HCT116 (cell line): ENCODE measurements around the gene ANO6. TPM values are rescaled to one million over a fixed set of nuclear protein-coding genes. Genes with fewer than 3 reads are reported as not detected.
A peak's percentile ranks its signal among the peaks of the same experiment; 100 is the strongest.

ENCODE experiments used
- ATAC-seq: fragments of 200-7000 bp; cut with Tn5 transposase; 2 replicates; pipeline ENCODE4 v1.9.1; 2020; ENCODE audit warnings: mild to moderate bottlenecking, moderate library complexity
- BruUV-seq: library from RNA; stranded (reverse); fragments of 400-500 nt; replicated peaks from 2 replicates; lab custom pipeline; 2021; lab: Mats Ljungman, UMichigan
- CTCF ChIA-PET: fragments of 300-600 bp; sonication (Branson Sonifier 250); formaldehyde crosslinking; loops from one replicate; lab custom pipeline; 2021; ENCODE audit warnings: antibody characterized with exemption; lab: Charles Lee
- POLR2A ChIA-PET: fragments of 300-600, 350-600 bp; sonication (Branson Sonifier 250); formaldehyde crosslinking; loops from one replicate; lab custom pipeline; 2021; ENCODE audit warnings: antibody characterized with exemption; lab: Charles Lee
- RAD21 ChIA-PET, 2 experiments: fragments of 300-600 bp; sonication (Branson Sonifier 250); formaldehyde crosslinking; loops; one replicate each; lab custom pipeline; 2023; ENCODE audit warnings: low total read pairs in 2 of 2; ENCODE audit not compliant: uncharacterized antibody in 2 of 2, unreplicated experiment in 2 of 2, low non-redundant PET in 1 of 2; lab: Charles Lee
- DNase-seq: peaks from one replicate; pipeline ENCODE4 v3.0.0-alpha.2; 2010; ENCODE audit warnings: low read depth, low spot score
- H2AFZ ChIP-seq: fragments of 200-600 bp; shearing (Covaris generic), sonication (generic); 2 replicates; pipeline ENCODE4 v1.6.1; 2017; ENCODE audit warnings: low read depth, mixed run types, mixed read lengths, antibody characterized with exemption, low read length; ENCODE audit not compliant: poor library complexity, severe bottlenecking
- H3K27ac ChIP-seq: 2 replicates; pipeline ENCODE4 v1.5.1; 2012; ENCODE audit warnings: low read depth, low read length
- H3K27me3 ChIP-seq: fragments of 200-600 bp; sonication (generic); 2 replicates; pipeline ENCODE4 v1.6.1; 2016; ENCODE audit warnings: mixed run types, low read length, mixed read lengths; ENCODE audit not compliant: insufficient read depth
- H3K36me3 ChIP-seq, 2 experiments: fragments of 200-500 bp in 1 of 2; fragments of 200-600 bp in 1 of 2; sonication (Bioruptor generic) in 1 of 2; sonication (generic) in 1 of 2; 2 replicates each; pipeline versions ENCODE4 v1.5.1 to v1.6.1; 2014 to 2016; ENCODE audit warnings: low read length in 2 of 2, inconsistent platforms in 1 of 2, mixed read lengths in 1 of 2, mixed run types in 1 of 2; ENCODE audit not compliant: insufficient read depth in 2 of 2, control insufficient read depth in 1 of 2
- H3K4me1 ChIP-seq, 2 experiments: fragments of 200-600 bp in 1 of 2; sonication (generic) in 1 of 2; 2 replicates each; pipeline versions ENCODE4 v1.5.1 to v1.6.1; 2012 to 2017; ENCODE audit warnings: low read length in 2 of 2, inconsistent platforms in 1 of 2, mild to moderate bottlenecking in 1 of 2, mixed read lengths in 1 of 2, mixed run types in 1 of 2, moderate library complexity in 1 of 2; ENCODE audit not compliant: insufficient read depth in 2 of 2, control insufficient read depth in 1 of 2
- H3K4me2 ChIP-seq: fragments of 200-600 bp; sonication (generic); 2 replicates; pipeline ENCODE4 v1.6.1; 2017; ENCODE audit warnings: mixed run types, low read length, mixed read lengths
- H3K4me3 ChIP-seq, 2 experiments: fragments of 200-600 bp in 1 of 2; sonication (generic) in 1 of 2; replicated peaks in 1 of 2; 2 replicates each; pipeline ENCODE4 v1.5.1; 2011 to 2016; ENCODE audit warnings: low read length in 2 of 2, control low read depth in 1 of 2, low read depth in 1 of 2, mild to moderate bottlenecking in 1 of 2, mixed read lengths in 1 of 2, mixed run types in 1 of 2
- H3K79me2 ChIP-seq: fragments of 200-600 bp; sonication (generic); 2 replicates; pipeline ENCODE4 v1.6.1; 2017; ENCODE audit warnings: mild to moderate bottlenecking, mixed run types, low read length, moderate library complexity, mixed read lengths; ENCODE audit not compliant: insufficient read depth
- H3K9ac ChIP-seq: fragments of 200-600 bp; sonication (generic); 2 replicates; pipeline ENCODE4 v1.6.1; 2016; ENCODE audit warnings: low read length, mixed read lengths
- H3K9me2 ChIP-seq: fragments of 200-600 bp; sonication (generic), shearing (Covaris generic); 2 replicates; pipeline ENCODE4 v1.6.1; 2017; ENCODE audit warnings: mixed run types, mild to moderate bottlenecking, moderate library complexity; ENCODE audit not compliant: insufficient read depth
- H3K9me3 ChIP-seq, 2 experiments: fragments of 200-500 bp in 1 of 2; fragments of 200-600 bp in 1 of 2; sonication (Bioruptor generic) in 1 of 2; sonication (generic) in 1 of 2; 2 replicates each; pipeline ENCODE4 v1.6.1; 2014 to 2017; ENCODE audit warnings: low read length in 2 of 2, mixed read lengths in 2 of 2, inconsistent platforms in 1 of 2, low read depth in 1 of 2, mild to moderate bottlenecking in 1 of 2, mixed run types in 1 of 2, moderate library complexity in 1 of 2; ENCODE audit not compliant: control insufficient read depth in 1 of 2, insufficient read depth in 1 of 2
- H4K20me1 ChIP-seq: fragments of 200-600 bp; sonication (generic), shearing (Covaris generic); 2 replicates; pipeline ENCODE4 v1.6.1; 2017; ENCODE audit warnings: mixed run types, mild to moderate bottlenecking, moderate library complexity; ENCODE audit not compliant: insufficient read depth
- ATF3 ChIP-seq: IDR thresholded peaks from 2 replicates; pipeline ENCODE4 v1.6.1; 2012
- CBX3 ChIP-seq: IDR thresholded peaks from 2 replicates; pipeline ENCODE4 v1.6.1; 2012; ENCODE audit warnings: low read depth
- CEBPB ChIP-seq: IDR thresholded peaks from 2 replicates; pipeline ENCODE4 v1.6.1; 2012; ENCODE audit warnings: low read depth
- EGR1 ChIP-seq: IDR thresholded peaks from 2 replicates; pipeline ENCODE4 v1.6.1; 2012; ENCODE audit warnings: low read depth
- ELF1 ChIP-seq: IDR thresholded peaks from 2 replicates; pipeline ENCODE4 v1.6.1; 2012; ENCODE audit warnings: low read depth, borderline replicate concordance
- EZH2 ChIP-seq: fragments of 200-600 bp; sonication (generic); IDR thresholded peaks from 2 replicates; pipeline ENCODE4 v1.6.1; 2017; ENCODE audit warnings: antibody characterized with exemption, mixed run types
- EZH2phosphoT487 ChIP-seq: fragments of 200-600 bp; IDR thresholded peaks from 2 replicates; pipeline ENCODE4 v1.6.1; 2018; ENCODE audit warnings: antibody characterized with exemption, borderline replicate concordance
- FOSL1 ChIP-seq: IDR thresholded peaks from 2 replicates; pipeline ENCODE4 v1.6.1; 2012; ENCODE audit warnings: low read depth
- JUND ChIP-seq: IDR thresholded peaks from 2 replicates; pipeline ENCODE4 v1.6.1; 2012
- POLR2A ChIP-seq: IDR thresholded peaks from 2 replicates; pipeline ENCODE4 v1.7.0; 2011; ENCODE audit warnings: borderline replicate concordance; ENCODE audit not compliant: insufficient read depth, insufficient read length; ENCODE audit errors: extremely low read depth
- POLR2AphosphoS5 ChIP-seq: IDR thresholded peaks from 2 replicates; pipeline ENCODE4 v1.6.1; 2011; ENCODE audit warnings: mild to moderate bottlenecking, low read depth, low read length, moderate library complexity
- RAD21 ChIP-seq: IDR thresholded peaks from 2 replicates; pipeline ENCODE4 v1.6.1; 2012; ENCODE audit warnings: low read depth, mild to moderate bottlenecking
- SIN3A ChIP-seq: IDR thresholded peaks from 2 replicates; pipeline ENCODE4 v1.6.1; 2012; ENCODE audit warnings: low read depth
- SP1 ChIP-seq: IDR thresholded peaks from 2 replicates; pipeline ENCODE4 v1.6.1; 2012; ENCODE audit warnings: low read depth
- SRF ChIP-seq: IDR thresholded peaks from 2 replicates; pipeline ENCODE4 v1.6.1; 2012; ENCODE audit warnings: low read depth
- TCF7L2 ChIP-seq: IDR thresholded peaks from 2 replicates; pipeline ENCODE4 v1.7.0; 2011; ENCODE audit warnings: borderline replicate concordance, inconsistent platforms; ENCODE audit not compliant: insufficient read depth, insufficient read length; ENCODE audit errors: extremely low read depth
- ZFX ChIP-seq: fragments of 450-650 bp; IDR thresholded peaks from 2 replicates; pipeline ENCODE4 v1.6.1; 2017
- ZNF274 ChIP-seq: fragments of 200-500 bp; sonication (Bioruptor generic); IDR thresholded peaks from 2 replicates; pipeline ENCODE4 v1.6.1; 2014; ENCODE audit warnings: mild to moderate bottlenecking, low read depth, low read length, inconsistent platforms
- intact Hi-C: fragments of 100-400 bp; cut with micrococcal nuclease; formaldehyde crosslinking; loops from 2 replicates; pipeline ENCODE4 v1.10.0; 2022
- total RNA-seq: library from RNA; stranded (reverse); gene quantifications from one replicate; pipeline ENCODE4 v1.2.1, GENCODE V29; 2021; ENCODE audit not compliant: unreplicated experiment
- TF ChIP-seq, protein P1 (sequence below): IDR thresholded peaks from 2 replicates; pipeline ENCODE4 v1.6.1; 2012; ENCODE audit warnings: low read depth
- TF ChIP-seq, protein P2 (sequence below): IDR thresholded peaks from 2 replicates; pipeline ENCODE4 v1.6.1; 2012

Gene ANO6
- total RNA-seq, 1 experiment from 2014 or later, result 36.7 TPM

- TF ChIP-seq, protein P1, sequence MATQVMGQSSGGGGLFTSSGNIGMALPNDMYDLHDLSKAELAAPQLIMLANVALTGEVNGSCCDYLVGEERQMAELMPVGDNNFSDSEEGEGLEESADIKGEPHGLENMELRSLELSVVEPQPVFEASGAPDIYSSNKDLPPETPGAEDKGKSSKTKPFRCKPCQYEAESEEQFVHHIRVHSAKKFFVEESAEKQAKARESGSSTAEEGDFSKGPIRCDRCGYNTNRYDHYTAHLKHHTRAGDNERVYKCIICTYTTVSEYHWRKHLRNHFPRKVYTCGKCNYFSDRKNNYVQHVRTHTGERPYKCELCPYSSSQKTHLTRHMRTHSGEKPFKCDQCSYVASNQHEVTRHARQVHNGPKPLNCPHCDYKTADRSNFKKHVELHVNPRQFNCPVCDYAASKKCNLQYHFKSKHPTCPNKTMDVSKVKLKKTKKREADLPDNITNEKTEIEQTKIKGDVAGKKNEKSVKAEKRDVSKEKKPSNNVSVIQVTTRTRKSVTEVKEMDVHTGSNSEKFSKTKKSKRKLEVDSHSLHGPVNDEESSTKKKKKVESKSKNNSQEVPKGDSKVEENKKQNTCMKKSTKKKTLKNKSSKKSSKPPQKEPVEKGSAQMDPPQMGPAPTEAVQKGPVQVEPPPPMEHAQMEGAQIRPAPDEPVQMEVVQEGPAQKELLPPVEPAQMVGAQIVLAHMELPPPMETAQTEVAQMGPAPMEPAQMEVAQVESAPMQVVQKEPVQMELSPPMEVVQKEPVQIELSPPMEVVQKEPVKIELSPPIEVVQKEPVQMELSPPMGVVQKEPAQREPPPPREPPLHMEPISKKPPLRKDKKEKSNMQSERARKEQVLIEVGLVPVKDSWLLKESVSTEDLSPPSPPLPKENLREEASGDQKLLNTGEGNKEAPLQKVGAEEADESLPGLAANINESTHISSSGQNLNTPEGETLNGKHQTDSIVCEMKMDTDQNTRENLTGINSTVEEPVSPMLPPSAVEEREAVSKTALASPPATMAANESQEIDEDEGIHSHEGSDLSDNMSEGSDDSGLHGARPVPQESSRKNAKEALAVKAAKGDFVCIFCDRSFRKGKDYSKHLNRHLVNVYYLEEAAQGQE, result no peak
- no peak for TF ChIP-seq EZH2
Observed at GRCh38 chr12:45232756-45233372, 17.0 kb downstream of the ANO6 start (continued).

DNA sequence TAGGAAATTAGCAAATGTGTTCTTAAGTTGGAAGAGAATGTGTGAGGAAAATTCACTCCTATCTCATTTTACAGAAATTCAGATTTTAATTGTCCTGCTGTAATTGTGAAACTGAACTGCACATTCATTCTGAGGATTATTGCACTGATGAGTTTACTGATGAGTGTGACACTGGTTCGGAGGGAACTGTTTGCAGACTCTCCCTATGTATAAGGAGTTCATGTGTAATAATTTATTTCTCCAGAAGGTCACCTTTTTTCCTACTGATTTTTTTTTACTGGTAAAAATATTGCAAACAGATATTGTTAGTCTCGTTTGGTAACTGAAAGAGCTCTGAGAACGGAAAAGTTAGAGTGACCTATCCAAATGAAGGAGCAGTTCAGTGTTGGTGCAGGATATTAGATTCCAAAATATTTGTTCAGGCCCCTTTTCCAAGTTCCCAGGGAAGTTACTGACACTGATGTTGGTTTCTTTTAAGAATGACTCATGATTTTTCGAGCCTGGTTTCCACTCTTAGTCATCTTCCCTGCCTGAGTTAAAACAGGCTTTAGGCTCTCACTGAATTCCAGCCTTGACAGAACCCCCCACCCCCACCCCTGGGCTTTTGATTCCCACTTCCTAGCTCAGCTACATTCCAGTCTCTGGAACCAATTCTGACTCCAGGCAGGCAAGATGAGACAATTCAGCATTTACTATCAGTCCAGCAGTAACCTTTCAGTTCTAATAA lies 18.4 kb downstream of the ANO6 start:
- H3K79me2 ChIP-seq, result peaks cover 48% of the 10 kb centered on the region
- peak overlapping the region; percentile 76 for H3K4me2 ChIP-seq
- peak; percentile 67 for ATAC-seq
- POLR2A ChIA-PET, result interaction anchor here (1.2 to 1.4 kb wide), 2 partner anchors 14 to 19 kb away, joined by 3 to 4 read pairs; partner anchors contain the start of gene ANO6
- peak overlapping the region; percentile 55 for H3K9ac ChIP-seq
- no peaks in the 10 kb centered on the region for H3K9me3 ChIP-seq
- H4K20me1 ChIP-seq, result peaks cover 12% of the 10 kb centered on the region; the same call in 1 of the 2 replicates
- peak; percentile 88 for DNase-seq
- H3K27ac ChIP-seq, result peak overlapping the region; percentile 60
- RAD21 ChIA-PET, result no interaction called here
- TF ChIP-seq POLR2A (no peak), ZNF274 (no peak), JUND (peak; percentile 93), ZFX (no peak), POLR2AphosphoS5 (peak; percentile 65; the same call in 1 of the 2 replicates), CEBPB (peak; percentile 32; the same call in 1 of the 2 replicates), ELF1 (peak; percentile 19; the same call in 1 of the 2 replicates), SRF (peak; percentile 70), EZH2 (no peak), EZH2phosphoT487 (no peak), FOSL1 (peak; percentile 94), EGR1 (0 out of 2 replicates have a peak, but pooled peaks have one; percentile 31), TCF7L2 (peak; percentile 65), ATF3 (0 out of 2 replicates have a peak, but pooled peaks have one; percentile 6), SIN3A (peak; percentile 96), RAD21 (no peak), SP1 (peak; percentile 84), CBX3 (peak; percentile 68; the same call in 1 of the 2 replicates)
- TF ChIP-seq, protein P2, sequence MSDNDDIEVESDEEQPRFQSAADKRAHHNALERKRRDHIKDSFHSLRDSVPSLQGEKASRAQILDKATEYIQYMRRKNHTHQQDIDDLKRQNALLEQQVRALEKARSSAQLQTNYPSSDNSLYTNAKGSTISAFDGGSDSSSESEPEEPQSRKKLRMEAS, result peak; percentile 60
- TF ChIP-seq, all 23 proteins: peak for 13
- intact Hi-C loops, result loop anchor here (5.0 kb wide), 1 partner anchor 493 kb away; the partner anchor contains the start of gene ARID2
- Histone ChIP-seq H2AFZ (no peak overlapping the region), H3K4me1 (peaks cover 57 to 62% of the 10 kb centered on the region in 2 experiments), H3K27me3 (no peaks in the 10 kb centered on the region), H3K4me3 (peak overlapping the region; percentile 15 to 47), H3K36me3 (no peaks in the 10 kb centered on the region), H3K9me2 (no peaks in the 10 kb centered on the region)
- CTCF ChIA-PET, result interaction anchor here (0.7 kb wide), 1 partner anchor 1457 kb away, joined by 3 read pairs; no protein-coding TSS in a partner anchor
- BruUV-seq, result no TSS peak
